GM12892 (cell line): ENCODE data around the gene BCAN.

Experiments used
- POLR2A ChIP-seq: IDR thresholded peaks from 2 replicates; pipeline ENCODE4 v1.6.1; 2011; ENCODE audit warnings: low read depth, low read length, control low read depth
- POLR2AphosphoS5 ChIP-seq: IDR thresholded peaks from 2 replicates; pipeline ENCODE4 v1.6.1; 2011; ENCODE audit warnings: low read depth, low read length, control low read depth
- TAF1 ChIP-seq: IDR thresholded peaks from 2 replicates; pipeline ENCODE4 v1.6.1; 2011; ENCODE audit warnings: low read depth, mild to moderate bottlenecking, control low read depth, low read length, borderline replicate concordance

- no peak for TF ChIP-seq POLR2A
- no peak for TF ChIP-seq POLR2AphosphoS5
- TF ChIP-seq TAF1 = no peak
These were observed 540 bp downstream of the BCAN start for GRCh38 chr1:156642265-156643048.
